ENCODE measurements around the gene GPR25.
A peak's percentile ranks its signal among the peaks of the same experiment; 100 is the strongest.
"Not testable (repeated sequence)": the region's sequence is repeated elsewhere in the genome, so short reads cannot be mapped to it uniquely, and the experiment has no call there.

Gene GPR25

GRCh38 chr1:200895443-200895789, 22.6 kb downstream of the GPR25 start:
- DNase-seq (ENCODE audit: low read depth in 2 of 2): no peak

DNA sequence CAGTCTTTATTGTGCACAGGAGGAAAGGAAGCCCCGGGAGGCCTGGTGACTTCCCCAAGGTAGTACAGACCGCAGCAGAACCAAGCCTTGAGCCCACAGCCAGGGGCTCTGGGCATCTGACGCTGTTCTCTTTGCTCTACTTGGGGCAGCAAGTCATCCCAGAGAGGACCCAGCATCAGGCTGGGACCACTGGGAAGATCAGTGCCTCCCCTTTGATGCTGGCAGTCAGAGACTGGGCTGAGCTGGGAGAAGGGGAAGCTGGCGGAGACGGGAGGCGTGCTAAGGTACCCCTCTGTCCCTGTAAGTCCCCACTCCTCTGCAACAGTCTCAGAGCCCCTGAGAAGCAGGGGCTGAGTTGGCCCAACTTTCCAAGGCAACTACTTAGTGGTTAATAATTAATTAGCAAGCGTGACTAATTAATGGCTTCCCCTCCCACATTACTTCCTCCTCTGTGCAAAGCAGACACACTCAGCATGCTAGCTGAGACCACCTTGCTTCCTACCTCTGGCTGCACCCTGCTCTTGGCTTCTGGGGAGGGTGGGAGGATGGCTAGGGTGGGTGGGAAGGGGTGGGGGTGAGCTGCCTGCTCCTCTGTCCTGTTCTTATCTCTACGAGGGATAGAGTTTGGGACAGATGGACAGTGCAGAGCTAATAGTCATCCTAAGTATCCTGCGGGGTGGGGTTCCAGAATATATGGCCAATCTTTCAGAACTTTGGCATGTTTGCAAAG, 23.2 kb downstream of the GPR25 start:
- DNase-seq (ENCODE audit: low read depth in 2 of 2): no peak

- DNase-seq (ENCODE audit: low read depth in 2 of 2): no peak
These were observed 23.9 kb downstream of the GPR25 start for GRCh38 chr1:200896531-200897196.

- DNase-seq (ENCODE audit: low read depth in 2 of 2): no peak
These were observed 24.5 kb downstream of the GPR25 start for GRCh38 chr1:200897259-200897658.

- DNase-seq (ENCODE audit: low read depth in 2 of 2): no peak
These were observed 26.2 kb downstream of the GPR25 start for GRCh38 chr1:200899015-200899386.

DNA sequence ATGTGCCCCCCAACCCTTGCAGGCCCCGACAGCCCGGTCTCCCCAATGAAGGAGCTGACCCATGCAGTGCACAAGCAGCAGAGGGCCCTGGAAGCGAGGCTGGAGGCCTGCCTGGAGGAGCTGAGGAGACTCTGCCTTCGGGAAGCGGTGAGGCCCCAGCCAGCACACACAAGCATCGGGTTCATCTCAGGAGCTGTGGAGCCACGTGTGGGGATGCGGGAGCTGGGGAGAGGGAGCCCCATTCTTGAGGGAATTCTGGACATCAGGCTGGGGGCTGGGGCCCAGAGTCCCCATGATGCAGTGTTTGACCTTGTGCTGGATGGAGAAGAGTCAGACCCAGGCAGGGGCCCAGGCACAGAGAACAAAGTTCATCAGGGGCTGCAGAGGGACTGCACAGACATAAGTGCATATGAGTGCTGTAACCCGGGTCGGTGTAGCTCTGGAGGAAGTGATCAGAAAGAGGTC, 26.7 kb downstream of the GPR25 start:
- no peak for DNase-seq (ENCODE audit: low read depth in 2 of 2)

DNA sequence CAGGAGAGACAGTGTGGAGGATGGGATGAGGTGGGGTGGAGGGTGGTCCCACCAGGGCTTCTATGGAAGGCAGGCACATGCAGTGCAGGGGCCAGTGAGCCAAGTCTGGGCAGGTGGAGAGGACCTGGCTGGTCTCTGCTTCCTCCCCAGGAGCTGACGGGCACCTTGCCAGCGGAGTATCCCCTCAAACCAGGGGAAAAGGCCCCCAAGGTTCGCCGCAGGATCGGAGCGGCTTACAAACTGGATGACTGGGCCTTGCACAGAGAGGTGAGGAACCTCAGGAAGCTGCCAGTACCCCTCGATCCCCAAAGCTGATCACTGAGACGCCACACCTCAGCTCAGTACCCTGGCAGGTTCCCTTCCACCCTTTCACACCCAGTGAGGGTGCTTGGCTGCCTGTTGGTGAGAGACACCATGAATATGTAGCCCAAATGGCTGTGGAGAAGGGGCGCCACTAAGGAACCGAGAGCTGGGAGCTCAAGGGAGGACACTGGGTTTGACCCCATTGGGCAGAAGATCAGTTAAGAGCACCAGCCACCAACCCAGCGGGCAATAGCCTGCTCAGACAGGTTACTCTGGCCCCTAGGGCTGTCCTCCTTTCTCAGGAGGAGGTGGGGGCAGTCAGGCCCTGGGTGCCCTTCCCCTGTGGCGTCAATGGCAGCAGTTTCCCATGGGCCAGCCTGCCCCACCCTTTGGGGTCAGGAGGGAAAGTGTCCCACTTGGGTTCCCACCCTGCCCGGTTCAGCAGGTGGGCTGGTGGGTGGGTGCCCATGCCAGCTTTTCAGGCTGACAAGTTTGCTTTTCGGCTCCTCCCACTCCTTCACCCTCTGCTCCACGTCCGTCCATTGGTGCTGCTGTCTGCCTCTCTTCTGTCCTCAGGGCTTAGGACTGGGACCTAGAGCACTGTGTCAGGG, 27.4 kb downstream of the GPR25 start:
- DNase-seq (ENCODE audit: low read depth in 2 of 2): no peak

- DNase-seq (ENCODE audit: low read depth in 2 of 2): no peak
These were observed 28.1 kb downstream of the GPR25 start for GRCh38 chr1:200900877-200901276.

DNA sequence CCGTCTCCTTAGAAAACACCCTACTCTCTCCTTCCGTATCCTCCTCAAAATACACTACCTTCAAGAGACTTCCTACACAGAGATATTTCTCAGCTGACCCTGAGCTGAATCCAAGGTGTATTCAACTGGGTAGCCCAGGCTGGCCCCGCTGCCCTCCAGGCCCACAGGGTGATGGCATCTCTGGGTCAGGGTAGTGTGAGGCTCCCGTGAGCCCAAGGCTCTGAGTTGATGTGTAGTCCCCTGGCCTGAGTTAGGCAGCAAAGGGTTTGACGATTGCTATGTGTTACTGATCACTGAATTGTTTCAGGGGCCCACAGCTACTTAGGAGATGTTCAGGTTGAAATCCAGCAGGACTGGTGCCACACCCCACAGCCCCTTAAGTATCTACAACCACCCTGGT, 28.6 kb downstream of the GPR25 start:
- no peak for DNase-seq (ENCODE audit: low read depth in 2 of 2)

DNA sequence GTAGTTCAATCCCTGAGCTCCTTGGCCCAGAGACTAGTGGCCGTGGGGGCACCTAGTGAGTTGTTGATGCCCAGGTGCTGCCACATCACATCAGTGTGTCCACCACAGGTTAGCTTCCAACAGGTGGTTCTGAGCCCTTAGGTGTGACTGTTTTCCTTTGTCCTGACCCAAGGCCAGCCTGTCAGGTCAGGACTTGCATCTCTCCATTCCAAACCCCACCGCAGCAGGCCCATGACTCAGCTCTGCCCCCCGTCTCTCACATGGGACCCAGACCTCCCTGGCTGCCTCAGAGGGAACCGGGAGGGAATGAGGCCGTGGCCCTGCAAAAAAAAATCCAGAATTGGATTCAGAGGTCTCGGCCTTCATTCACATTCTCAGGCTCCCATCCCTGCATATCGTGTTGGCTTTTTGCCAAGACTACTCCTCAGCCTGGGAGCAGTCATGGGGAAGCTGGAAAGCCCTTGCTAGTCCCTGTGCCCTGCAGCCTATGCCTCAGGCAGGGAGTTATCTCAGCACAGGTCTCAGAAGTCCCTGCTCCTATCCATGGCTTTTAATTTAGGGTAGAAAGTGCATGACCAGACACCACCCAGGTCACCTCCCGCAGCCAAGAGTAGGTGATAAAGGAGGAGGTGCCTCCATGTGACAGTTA, 29.1 kb downstream of the GPR25 start:
- no peak for DNase-seq (ENCODE audit: low read depth in 2 of 2)

DNA sequence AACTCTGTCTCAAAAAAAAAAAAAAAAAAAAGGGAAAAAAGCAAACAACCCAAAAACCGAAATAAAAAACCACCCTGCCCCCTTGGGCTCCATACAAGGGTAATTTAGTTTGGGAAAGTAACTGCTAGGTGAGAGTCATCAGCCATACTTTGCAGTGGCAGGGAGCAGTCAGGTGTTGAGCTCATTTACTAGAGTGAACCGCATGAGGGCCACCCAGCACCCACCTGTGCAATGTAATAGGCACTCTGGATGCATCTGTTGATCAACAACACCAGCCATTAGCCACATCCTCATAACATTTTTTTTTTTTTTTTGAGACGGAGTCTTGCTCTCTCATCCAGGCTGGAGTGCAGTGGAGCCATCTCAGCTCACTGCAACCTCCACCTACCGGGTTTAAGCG, 31.0 kb downstream of the GPR25 start:
- no peak for DNase-seq (ENCODE audit: low read depth in 2 of 2)

- DNase-seq (ENCODE audit: low read depth in 2 of 2): no peak
These were observed 32.0 kb downstream of the GPR25 start for GRCh38 chr1:200904772-200905171.

GRCh38 chr1:200905411-200906052, 32.8 kb downstream of the GPR25 start:
- DNase-seq (ENCODE audit: low read depth in 2 of 2): peak; percentile 25 to 31

GRCh38 chr1:200906491-200906890, 33.7 kb downstream of the GPR25 start:
- no peak for DNase-seq (ENCODE audit: low read depth in 2 of 2)

DNA sequence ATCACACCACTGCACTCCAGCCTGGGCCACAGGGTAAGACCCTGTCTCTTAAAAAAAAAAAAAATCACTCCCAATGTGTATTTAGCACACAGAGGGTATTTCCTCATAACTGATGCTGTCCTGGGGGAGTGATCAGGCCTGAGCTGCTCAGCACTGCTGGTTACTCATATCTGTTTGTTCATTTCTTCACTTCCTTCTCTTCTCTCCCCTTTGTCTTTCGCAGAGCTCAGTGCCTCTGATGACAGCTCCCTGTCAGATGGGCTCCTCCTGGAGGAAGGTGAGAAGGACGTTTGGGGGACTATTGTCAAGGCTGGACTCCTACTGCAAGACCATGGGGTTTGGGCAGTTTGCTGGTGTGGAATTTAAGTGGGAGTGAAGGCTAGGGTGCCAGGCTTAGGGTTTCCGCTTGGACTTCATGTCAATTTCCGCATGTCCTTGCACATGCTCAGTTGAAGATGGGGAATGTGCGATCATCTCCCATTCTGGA, 34.9 kb downstream of the GPR25 start:
- no peak for DNase-seq (ENCODE audit: low read depth in 2 of 2)

DNA sequence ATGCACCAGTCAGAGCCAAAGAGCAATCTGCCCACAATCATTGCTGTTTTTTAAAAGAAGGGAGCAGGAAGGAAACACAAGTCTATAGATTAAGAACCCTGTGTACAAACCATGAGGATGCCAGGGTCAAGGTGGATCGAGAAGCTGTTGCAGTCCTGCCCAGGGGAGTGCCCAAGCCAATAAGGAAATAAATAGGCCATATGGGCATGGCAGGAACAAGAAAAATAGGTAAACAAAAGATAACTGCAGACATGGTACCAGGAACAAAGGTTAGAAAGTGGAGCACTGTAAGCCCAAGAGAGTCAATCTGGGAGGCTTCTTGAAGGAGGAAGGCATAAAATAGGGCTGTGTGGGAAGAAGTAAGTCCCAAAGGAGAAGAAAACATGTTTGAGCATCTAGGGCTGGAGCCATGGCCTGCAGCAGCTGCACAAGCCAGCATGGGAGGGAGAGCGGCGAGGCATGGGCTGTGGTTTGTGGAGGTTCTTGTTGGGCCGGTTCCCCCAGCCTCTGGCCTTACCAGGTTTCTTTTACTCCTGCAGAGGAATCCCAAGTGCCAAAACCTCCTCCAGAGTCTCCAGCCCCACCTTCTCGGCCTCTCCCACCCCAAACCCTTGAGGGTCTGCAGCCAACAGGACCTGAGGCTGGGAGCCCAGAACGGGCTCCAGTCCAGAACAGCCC, 35.5 kb downstream of the GPR25 start:
- no peak for DNase-seq (ENCODE audit: low read depth in 2 of 2)

- no peak for DNase-seq (ENCODE audit: low read depth in 2 of 2)
These were observed 36.3 kb downstream of the GPR25 start for GRCh38 chr1:200909071-200909470.

- no peak for DNase-seq (ENCODE audit: low read depth in 2 of 2)
These were observed 37.0 kb downstream of the GPR25 start for GRCh38 chr1:200909757-200910239.

DNA sequence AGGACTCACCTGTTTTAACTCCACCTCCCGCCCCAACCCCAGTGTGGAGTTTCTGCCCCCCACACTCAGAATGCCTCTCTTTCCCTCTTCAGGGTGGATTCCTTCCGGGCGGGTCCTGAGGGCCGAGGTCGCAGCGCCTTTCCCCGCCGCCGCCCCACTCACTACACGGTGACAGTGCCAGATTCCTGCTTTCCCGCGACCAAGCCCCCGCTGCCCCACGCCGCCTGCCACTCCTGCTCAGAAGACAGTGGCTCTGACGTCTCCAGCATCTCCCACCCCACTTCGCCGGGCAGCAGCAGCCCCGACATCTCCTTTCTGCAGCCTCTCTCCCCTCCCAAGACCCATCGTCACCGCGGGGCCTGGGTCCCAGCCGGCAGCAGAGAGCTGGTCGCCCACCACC, 38.6 kb downstream of the GPR25 start:
- DNase-seq (ENCODE audit: low read depth in 2 of 2): no peak

GRCh38 chr1:200911936-200912335, 39.2 kb downstream of the GPR25 start:
- not testable (repeated sequence) for DNase-seq (ENCODE audit: low read depth in 2 of 2)

All from stimulated activated CD8-positive, alpha-beta memory T cell treated with anti-CD3 and anti-CD28 coated beads, Interleukin-7, amount 100 ng/mL, for 4 hours (primary cell).